GM19372 (cell line): ENCODE measurements around the gene TIMM22.

ENCODE experiments used
- ATAC-seq: cut with Tn5 transposase; IDR thresholded peaks from one replicate; pipeline ENCODE4 v1.9.1; 2021; ENCODE audit warnings: mild to moderate bottlenecking, low read depth, moderate library complexity; ENCODE audit not compliant: unreplicated experiment

The TIMM22 gene

GRCh38 chr17:1050996-1051925 is 54.3 kb downstream of the TIMM22 start:
- no peak for ATAC-seq
